DND-41 (cell line): ENCODE data around the gene EPAS1.

Source experiments
- ATAC-seq: fragments of 200-7000 bp; cut with Tn5 transposase; 3 replicates; pipeline ENCODE4 v1.9.1; 2021; ENCODE audit warnings: low read depth; ENCODE audit not compliant: insufficient read depth
- DNase-seq: peaks from one replicate; pipeline ENCODE4 v3.0.0-alpha.2; 2020
- H2AFZ ChIP-seq: 2 replicates; pipeline ENCODE4 v1.6.0; 2012; ENCODE audit warnings: low read depth, low read length
- H3K27ac ChIP-seq: 2 replicates; pipeline ENCODE4 v1.5.1; 2012; ENCODE audit warnings: low read length, inconsistent platforms
- H3K27me3 ChIP-seq: fragments of 200-600 bp; sonication (generic); 2 replicates; pipeline ENCODE4 v1.6.0; 2012; ENCODE audit warnings: low read length, mild to moderate bottlenecking, inconsistent platforms; ENCODE audit not compliant: insufficient read depth, poor library complexity
- H3K36me3 ChIP-seq: 2 replicates; pipeline ENCODE4 v1.5.1; 2012; ENCODE audit warnings: low read length, inconsistent platforms; ENCODE audit not compliant: insufficient read depth
- H3K4me1 ChIP-seq: 2 replicates; pipeline ENCODE4 v1.5.1; 2012; ENCODE audit warnings: mild to moderate bottlenecking, low read length; ENCODE audit not compliant: insufficient read depth
- H3K4me2 ChIP-seq: 2 replicates; pipeline ENCODE4 v1.6.0; 2012; ENCODE audit warnings: mild to moderate bottlenecking, moderate library complexity, low read length, inconsistent platforms; ENCODE audit not compliant: insufficient read depth
- H3K4me3 ChIP-seq, 2 experiments: fragments of 200-600 bp in 1 of 2; shearing (Covaris generic) in 1 of 2; 2 replicates each; pipeline ENCODE4 v1.5.1; 2012 to 2016; ENCODE audit warnings: inconsistent platforms in 2 of 2, low read length in 2 of 2, mild to moderate bottlenecking in 2 of 2, low read depth in 1 of 2, moderate library complexity in 1 of 2
- H3K79me2 ChIP-seq: 2 replicates; pipeline ENCODE4 v1.6.0; 2012; ENCODE audit warnings: low read length, inconsistent platforms; ENCODE audit not compliant: insufficient read depth
- H3K9ac ChIP-seq: 2 replicates; pipeline ENCODE4 v1.6.0; 2012; ENCODE audit warnings: low read depth, mild to moderate bottlenecking, inconsistent platforms, low read length, moderate library complexity
- H3K9me3 ChIP-seq: 2 replicates; pipeline ENCODE4 v1.5.1; 2012; ENCODE audit warnings: low read length, moderate library complexity, mild to moderate bottlenecking, inconsistent platforms; ENCODE audit not compliant: insufficient read depth, severe bottlenecking
- H4K20me1 ChIP-seq: 2 replicates; pipeline ENCODE4 v1.6.0; 2012; ENCODE audit warnings: low read length; ENCODE audit not compliant: insufficient read depth
- CTCF ChIP-seq: IDR thresholded peaks from 2 replicates; pipeline ENCODE4 v1.5.1; 2012; ENCODE audit warnings: borderline replicate concordance, low read length, moderate library complexity, mild to moderate bottlenecking; ENCODE audit not compliant: poor library complexity, severe bottlenecking; ENCODE audit errors: extremely low read depth
- EZH2 ChIP-seq: IDR thresholded peaks from 3 replicates; pipeline ENCODE4 v1.6.1; 2012; ENCODE audit warnings: borderline replicate concordance, low read depth, mild to moderate bottlenecking, moderate library complexity, low read length, inconsistent platforms; ENCODE audit not compliant: severe bottlenecking

EPAS1 gene

GRCh38 chr2:46411245-46411641 is 114.0 kb downstream of the EPAS1 start:
- H3K9ac ChIP-seq, result no peak overlapping the region
- TF ChIP-seq EZH2 (no peak), CTCF (no peak)
- H3K9me3 ChIP-seq, result peaks cover 1% of the 10 kb centered on the region
- no peaks in the 10 kb centered on the region for H3K79me2 ChIP-seq
- no peaks in the 10 kb centered on the region for H3K4me1 ChIP-seq
- no peaks in the 10 kb centered on the region for H3K36me3 ChIP-seq
- H3K4me3 ChIP-seq, result no peak overlapping the region
- no peak overlapping the region for H3K4me2 ChIP-seq
- ATAC-seq (no peak), DNase-seq (no peak)
- no peak overlapping the region for H2AFZ ChIP-seq
- H3K27ac ChIP-seq, result no peak overlapping the region
- H4K20me1 ChIP-seq, result no peaks in the 10 kb centered on the region
- no peaks in the 10 kb centered on the region for H3K27me3 ChIP-seq

GRCh38 chr2:46411985-46412384 is 114.8 kb downstream of the EPAS1 start:
- no peak overlapping the region for H3K27ac ChIP-seq
- no peak overlapping the region for H3K4me3 ChIP-seq
- H4K20me1 ChIP-seq, result no peaks in the 10 kb centered on the region
- peaks cover 7% of the 10 kb centered on the region for H3K9me3 ChIP-seq
- DNase-seq (no peak), ATAC-seq (no peak)
- H3K27me3 ChIP-seq, result no peaks in the 10 kb centered on the region
- no peak overlapping the region for H3K4me2 ChIP-seq
- H3K9ac ChIP-seq, result no peak overlapping the region
- no peak overlapping the region for H2AFZ ChIP-seq
- no peaks in the 10 kb centered on the region for H3K36me3 ChIP-seq
- no peaks in the 10 kb centered on the region for H3K4me1 ChIP-seq
- no peaks in the 10 kb centered on the region for H3K79me2 ChIP-seq
- TF ChIP-seq EZH2, result no peak
- TF ChIP-seq CTCF, result no peak

GRCh38 chr2:46413111-46413510 is 115.9 kb downstream of the EPAS1 start:
- no peak overlapping the region for H2AFZ ChIP-seq
- DNase-seq (no peak), ATAC-seq (no peak)
- no peaks in the 10 kb centered on the region for H3K36me3 ChIP-seq
- no peaks in the 10 kb centered on the region for H4K20me1 ChIP-seq
- H3K79me2 ChIP-seq, result no peaks in the 10 kb centered on the region
- TF ChIP-seq CTCF (no peak), EZH2 (no peak)
- no peak overlapping the region for H3K9ac ChIP-seq
- H3K27ac ChIP-seq, result no peak overlapping the region
- no peak overlapping the region for H3K4me3 ChIP-seq
- H3K4me2 ChIP-seq, result no peak overlapping the region
- H3K27me3 ChIP-seq, result no peaks in the 10 kb centered on the region
- peaks cover 7% of the 10 kb centered on the region for H3K9me3 ChIP-seq
- H3K4me1 ChIP-seq, result no peaks in the 10 kb centered on the region

GRCh38 chr2:46413631-46414030 is 116.4 kb downstream of the EPAS1 start:
- H3K27ac ChIP-seq, result no peak overlapping the region
- H4K20me1 ChIP-seq, result no peaks in the 10 kb centered on the region
- no peaks in the 10 kb centered on the region for H3K79me2 ChIP-seq
- no peak overlapping the region for H2AFZ ChIP-seq
- no peak overlapping the region for H3K4me3 ChIP-seq
- DNase-seq (no peak), ATAC-seq (no peak)
- no peak overlapping the region for H3K9ac ChIP-seq
- H3K27me3 ChIP-seq, result no peaks in the 10 kb centered on the region
- H3K9me3 ChIP-seq, result peaks cover 7% of the 10 kb centered on the region
- H3K36me3 ChIP-seq, result no peaks in the 10 kb centered on the region
- TF ChIP-seq EZH2 (no peak), CTCF (no peak)
- H3K4me1 ChIP-seq, result no peaks in the 10 kb centered on the region
- H3K4me2 ChIP-seq, result no peak overlapping the region
